AG04450 (cell line): Measurements from ENCODE around the gene CNOT4. TPM values are rescaled to one million over a fixed set of nuclear protein-coding genes. Genes with fewer than 3 reads are reported as not detected.
"Not testable (repeated sequence)": the region's sequence is repeated elsewhere in the genome, so short reads cannot be mapped to it uniquely, and the experiment has no call there.

Experiments
- CTCF ChIA-PET: fragments of 300-600, 350-600 bp; formaldehyde crosslinking; extraction: SDS; loops from one replicate; lab custom pipeline; 2022; ENCODE audit warnings: antibody characterized with exemption, inconsistent platforms; lab: Charles Lee
- POLR2A ChIA-PET: fragments of 350-600 bp; formaldehyde crosslinking; extraction: SDS; loops from one replicate; lab custom pipeline; 2021; ENCODE audit warnings: antibody characterized with exemption, inconsistent platforms; lab: Yijun Ruan, JAX
- DNase-seq: peaks from one replicate; pipeline ENCODE4 v3.0.0-alpha.2; 2011; ENCODE audit warnings: low read depth, low spot score
- H3K27ac ChIP-seq: one replicate; pipeline ENCODE4 v1.5.1; 2012; ENCODE audit warnings: low read depth, low read length, control low read depth
- H3K27me3 ChIP-seq: one replicate; pipeline ENCODE4 v1.6.0; 2012; ENCODE audit warnings: low read length; ENCODE audit not compliant: control insufficient read depth, insufficient read depth
- H3K4me3 ChIP-seq: 2 replicates; pipeline ENCODE4 v1.5.1; 2011; ENCODE audit warnings: mild to moderate bottlenecking, low read depth, low read length, control low read depth
- H3K9me3 ChIP-seq: 2 replicates; pipeline ENCODE4 v1.5.1; 2012; ENCODE audit warnings: low read length; ENCODE audit not compliant: control insufficient read depth, insufficient read depth
- polyA plus RNA-seq: library from polyadenylated mRNA; depleted of rRNA; stranded (reverse); fragments of >200 nt; gene quantifications from 2 replicates; pipeline ENCODE4 v1.2.3, GENCODE V29; 2011
- TF ChIP-seq, protein P1 (sequence below): IDR thresholded peaks from 2 replicates; pipeline ENCODE4 v1.5.1; 2011; ENCODE audit warnings: low read depth, low read length, control low read depth, inconsistent platforms

Gene CNOT4
- polyA plus RNA-seq, 1 experiment: 17.0 TPM

DNA sequence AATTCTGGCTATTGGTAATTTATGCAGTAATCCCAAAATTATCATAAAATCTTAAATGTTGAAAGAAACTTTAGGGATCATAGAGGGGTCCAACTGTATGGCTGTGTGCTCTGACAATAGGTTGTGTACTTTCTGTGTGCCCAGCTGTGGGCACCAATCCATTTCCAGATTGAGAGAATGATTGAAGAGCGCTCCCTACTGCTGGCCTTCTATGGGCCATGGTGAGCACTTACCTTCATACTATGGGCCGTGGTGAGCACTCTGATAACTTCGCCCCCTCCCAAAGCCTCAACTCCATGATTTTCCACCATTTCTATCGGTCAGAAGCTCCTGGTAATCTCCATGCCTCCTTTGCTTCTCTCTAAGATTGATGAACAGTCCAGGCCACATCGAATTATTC, 157.6 kb downstream of the CNOT4 start:
- ChIA-PET CTCF (interaction anchor here (1.6 kb wide), 1 partner anchor 71 kb away, joined by 5 read pairs; no protein-coding TSS in a partner anchor), POLR2A (no interaction called here)
- Histone ChIP-seq H3K27me3 (no peaks in the 10 kb centered on the region), H3K27ac (no peak overlapping the region), H3K9me3 (no peaks in the 10 kb centered on the region), H3K4me3 (no peak overlapping the region)
- no peak for DNase-seq
- TF ChIP-seq, protein P1, sequence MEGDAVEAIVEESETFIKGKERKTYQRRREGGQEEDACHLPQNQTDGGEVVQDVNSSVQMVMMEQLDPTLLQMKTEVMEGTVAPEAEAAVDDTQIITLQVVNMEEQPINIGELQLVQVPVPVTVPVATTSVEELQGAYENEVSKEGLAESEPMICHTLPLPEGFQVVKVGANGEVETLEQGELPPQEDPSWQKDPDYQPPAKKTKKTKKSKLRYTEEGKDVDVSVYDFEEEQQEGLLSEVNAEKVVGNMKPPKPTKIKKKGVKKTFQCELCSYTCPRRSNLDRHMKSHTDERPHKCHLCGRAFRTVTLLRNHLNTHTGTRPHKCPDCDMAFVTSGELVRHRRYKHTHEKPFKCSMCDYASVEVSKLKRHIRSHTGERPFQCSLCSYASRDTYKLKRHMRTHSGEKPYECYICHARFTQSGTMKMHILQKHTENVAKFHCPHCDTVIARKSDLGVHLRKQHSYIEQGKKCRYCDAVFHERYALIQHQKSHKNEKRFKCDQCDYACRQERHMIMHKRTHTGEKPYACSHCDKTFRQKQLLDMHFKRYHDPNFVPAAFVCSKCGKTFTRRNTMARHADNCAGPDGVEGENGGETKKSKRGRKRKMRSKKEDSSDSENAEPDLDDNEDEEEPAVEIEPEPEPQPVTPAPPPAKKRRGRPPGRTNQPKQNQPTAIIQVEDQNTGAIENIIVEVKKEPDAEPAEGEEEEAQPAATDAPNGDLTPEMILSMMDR: no peak

DNA sequence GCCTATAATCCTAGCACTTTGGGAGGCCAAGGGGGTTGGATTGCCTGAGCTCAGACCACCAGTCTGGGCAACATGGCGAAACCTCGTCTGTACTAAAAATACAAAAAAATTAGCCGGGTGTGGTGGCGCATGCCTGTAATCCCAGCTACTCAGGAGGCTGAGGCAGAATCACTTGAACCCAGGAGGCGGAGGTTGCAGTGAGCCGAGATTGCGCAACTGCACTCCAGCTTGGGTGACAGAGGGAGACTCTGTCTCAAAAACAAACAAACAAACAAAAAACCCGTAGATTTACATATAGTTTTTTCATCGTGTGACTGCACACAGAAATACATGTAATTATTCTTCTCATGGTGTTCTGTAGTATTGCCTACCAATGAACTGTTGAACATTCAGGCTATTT, 158.8 kb downstream of the CNOT4 start:
- H3K27ac ChIP-seq, H3K27me3 ChIP-seq, DNase-seq, CTCF ChIA-PET, H3K9me3 ChIP-seq, H3K4me3 ChIP-seq, POLR2A ChIA-PET: not testable (repeated sequence)

DNA sequence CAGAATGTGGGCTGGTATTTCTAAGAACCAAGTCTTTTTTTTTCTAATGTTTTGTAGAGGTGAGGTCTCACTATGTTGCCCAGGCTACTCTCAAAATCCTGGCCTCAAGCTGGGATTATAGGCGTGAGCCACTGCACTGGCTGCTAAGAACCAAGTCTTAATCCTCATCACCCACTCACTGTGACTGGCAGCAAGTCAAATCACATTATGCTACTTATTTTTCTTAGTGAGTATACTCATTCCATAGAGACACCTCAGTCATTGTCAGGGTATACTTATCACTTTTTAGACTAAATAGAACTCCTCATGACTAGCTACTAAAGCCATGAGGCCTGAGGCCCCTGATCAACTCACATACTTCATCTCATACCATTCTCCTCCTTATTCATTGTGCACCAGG, 160.2 kb downstream of the CNOT4 start:
- no peak for DNase-seq
- CTCF ChIA-PET: interaction anchor here (0.6 to 0.7 kb wide), 2 partner anchors 10 to 81 kb away, joined by 3 to 4 read pairs; no protein-coding TSS in a partner anchor
- TF ChIP-seq, protein P1: no peak
- H3K4me3 ChIP-seq: no peak overlapping the region
- H3K9me3 ChIP-seq: no peaks in the 10 kb centered on the region
- POLR2A ChIA-PET: no interaction called here
- H3K27ac ChIP-seq: no peak overlapping the region
- no peaks in the 10 kb centered on the region for H3K27me3 ChIP-seq

DNA sequence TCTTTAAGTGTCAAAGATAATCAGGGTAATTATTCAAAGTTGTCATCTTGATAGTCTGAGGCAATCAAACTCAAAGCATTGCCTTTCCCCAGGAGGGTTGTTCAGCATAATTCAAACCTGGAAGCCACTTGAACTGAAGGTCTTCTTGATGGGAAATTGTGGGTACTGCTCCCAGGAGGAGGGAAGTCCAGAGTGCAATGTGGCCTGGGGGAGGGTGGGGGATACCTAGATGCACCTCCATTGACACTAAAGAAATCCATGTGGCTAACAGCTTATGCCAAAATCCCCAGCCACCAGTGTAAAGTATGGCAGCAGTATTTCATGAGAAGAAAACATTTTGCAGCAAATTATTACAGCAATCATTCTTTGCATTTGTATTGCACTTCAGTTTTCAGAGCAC, 161.4 kb downstream of the CNOT4 start:
- no peak overlapping the region for H3K4me3 ChIP-seq
- H3K9me3 ChIP-seq: no peaks in the 10 kb centered on the region
- ChIA-PET CTCF (no interaction called here), POLR2A (no interaction called here)
- no peak for DNase-seq
- TF ChIP-seq, protein P1: no peak
- H3K27me3 ChIP-seq: no peaks in the 10 kb centered on the region
- H3K27ac ChIP-seq: no peak overlapping the region

DNA sequence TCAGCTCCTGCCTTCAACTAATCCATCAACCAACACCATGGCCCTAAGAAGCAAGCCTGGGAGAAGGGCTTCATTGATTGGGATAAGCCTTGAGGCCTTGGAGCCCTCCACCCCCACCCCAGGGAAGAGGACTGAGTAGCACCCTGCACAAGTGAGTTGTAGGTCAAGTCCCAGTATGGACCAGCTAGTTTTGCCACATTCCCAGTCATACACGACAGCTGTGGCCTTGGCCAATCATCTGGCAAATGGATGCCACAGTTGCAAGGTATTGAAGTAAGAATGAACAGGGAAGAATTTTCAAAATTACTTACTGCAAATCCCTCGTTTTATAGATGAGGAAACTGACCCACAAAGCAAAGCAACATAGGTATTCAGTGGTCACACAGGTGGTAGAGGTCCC, 166.5 kb downstream of the CNOT4 start:
- TF ChIP-seq, protein P1: no peak
- POLR2A ChIA-PET: no interaction called here

More for the DNA sequence above, 166.5 kb downstream of the CNOT4 start:
- Histone ChIP-seq H3K4me3 (no peak overlapping the region), H3K27me3 (no peaks in the 10 kb centered on the region), H3K27ac (no peak overlapping the region), H3K9me3 (no peaks in the 10 kb centered on the region)
- no peak for DNase-seq
- CTCF ChIA-PET: no interaction called here
